ENCODE results near the gene WFDC13.
A peak's percentile ranks its signal among the peaks of the same experiment; 100 is the strongest.

Gene WFDC13

GRCh38 chr20:45735552-45735951 is 33.7 kb downstream of the WFDC13 start:
- H3K4me3 ChIP-seq (ENCODE audit: control insufficient read depth, low read depth, low read length): no peak overlapping the region
- no peak for DNase-seq (ENCODE audit: low read depth)
- no peak for TF ChIP-seq CTCF (IDR thresholded peaks at IDR 0.05; ENCODE audit: control insufficient read depth, insufficient read depth, low read depth, low read length, missing control alignments)

GRCh38 chr20:45735988-45736387 is 34.1 kb downstream of the WFDC13 start:
- no peak for TF ChIP-seq CTCF (IDR thresholded peaks at IDR 0.05; ENCODE audit: control insufficient read depth, insufficient read depth, low read depth, low read length, missing control alignments)
- no peak overlapping the region for H3K4me3 ChIP-seq (ENCODE audit: control insufficient read depth, low read depth, low read length)
- DNase-seq (ENCODE audit: low read depth): no peak

GRCh38 chr20:45742596-45742995 is 40.8 kb downstream of the WFDC13 start:
- no peak for DNase-seq (ENCODE audit: low read depth)
- TF ChIP-seq CTCF (IDR thresholded peaks at IDR 0.05; ENCODE audit: control insufficient read depth, insufficient read depth, low read depth, low read length, missing control alignments): no peak

GRCh38 chr20:45745015-45745414 is 43.2 kb downstream of the WFDC13 start:
- H3K4me3 ChIP-seq (ENCODE audit: control insufficient read depth, low read depth, low read length): no peak overlapping the region
- DNase-seq (ENCODE audit: low read depth): no peak
- TF ChIP-seq CTCF (IDR thresholded peaks at IDR 0.05; ENCODE audit: control insufficient read depth, insufficient read depth, low read depth, low read length, missing control alignments): no peak

More at GRCh38 chr20:45742596-45742995, 40.8 kb downstream of the WFDC13 start:
- no peak overlapping the region for H3K4me3 ChIP-seq (ENCODE audit: control insufficient read depth, low read depth, low read length)

GRCh38 chr20:45751721-45752120 is 49.9 kb downstream of the WFDC13 start:
- no peak for TF ChIP-seq CTCF (IDR thresholded peaks at IDR 0.05; ENCODE audit: control insufficient read depth, insufficient read depth, low read depth, low read length, missing control alignments)
- H3K4me3 ChIP-seq (ENCODE audit: control insufficient read depth, low read depth, low read length): no peak overlapping the region
- DNase-seq (ENCODE audit: low read depth): no peak

- TF ChIP-seq CTCF (IDR thresholded peaks at IDR 0.05; ENCODE audit: control insufficient read depth, insufficient read depth, low read depth, low read length, missing control alignments): no peak
- DNase-seq (ENCODE audit: low read depth): peak; percentile 8
- no peak overlapping the region for H3K4me3 ChIP-seq (ENCODE audit: control insufficient read depth, low read depth, low read length)
Measured at GRCh38 chr20:45752746-45753145, 50.9 kb downstream of the WFDC13 start.

- no peak for TF ChIP-seq CTCF (IDR thresholded peaks at IDR 0.05; ENCODE audit: control insufficient read depth, insufficient read depth, low read depth, low read length, missing control alignments)
- no peak overlapping the region for H3K4me3 ChIP-seq (ENCODE audit: control insufficient read depth, low read depth, low read length)
- no peak for DNase-seq (ENCODE audit: low read depth)
Measured at GRCh38 chr20:45758096-45758495, 56.3 kb downstream of the WFDC13 start.

Data from AG09309 (cell line).